AG10803 (cell line): ENCODE results near the gene PRR5.
"Not testable (repeated sequence)": the region's sequence is repeated elsewhere in the genome, so short reads cannot be mapped to it uniquely, and the experiment has no call there.

ENCODE experiments used
- DNase-seq: peaks from one replicate; pipeline ENCODE4 v3.0.0; 2010; ENCODE audit warnings: low read depth
- H3K4me3 ChIP-seq: 2 replicates; pipeline ENCODE4 v1.5.1; 2011; ENCODE audit warnings: mild to moderate bottlenecking, low read length, control low read depth
- TF ChIP-seq, protein P1 (sequence below): conservative IDR thresholded peaks from 2 replicates; pipeline ENCODE4 v1.5.1; 2011; ENCODE audit warnings: mild to moderate bottlenecking, low read length, control low read depth, inconsistent platforms

The PRR5 gene

DNA sequence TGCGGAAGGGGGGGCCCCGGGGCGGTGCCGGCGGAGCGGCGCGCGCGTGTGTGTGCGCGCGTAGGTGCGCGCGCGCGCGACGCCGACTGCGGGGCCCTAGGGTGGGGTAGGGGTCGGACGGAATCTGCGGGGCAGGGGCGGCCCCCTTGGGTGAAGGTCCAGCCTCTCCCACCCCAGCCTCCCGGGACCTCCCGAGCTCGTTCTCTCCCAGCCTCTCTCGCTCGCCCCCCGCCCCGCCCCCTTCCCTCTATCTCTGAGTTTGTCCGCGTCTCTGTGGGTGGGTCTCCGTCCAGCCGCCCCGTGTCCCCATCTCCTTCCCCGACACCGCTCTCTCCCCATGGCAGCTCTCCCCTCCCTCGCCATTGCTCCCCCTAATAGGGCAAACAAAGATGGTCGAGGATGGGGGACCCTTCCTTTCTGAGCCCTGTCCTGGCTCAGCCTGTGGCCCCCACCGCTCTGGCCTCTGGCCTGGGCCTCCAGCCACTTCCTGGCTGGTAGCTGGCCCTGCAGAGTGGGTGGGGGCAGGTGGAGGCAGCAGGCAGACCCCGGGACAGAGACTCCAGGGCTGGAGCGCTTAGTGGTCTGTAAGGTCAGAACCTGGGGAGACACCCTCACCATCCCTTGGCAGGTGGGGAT, 33.0 kb upstream of the PRR5 start:
- DNase-seq, result no peak
- peak overlapping the region; percentile 79 for H3K4me3 ChIP-seq
- TF ChIP-seq, protein P1, sequence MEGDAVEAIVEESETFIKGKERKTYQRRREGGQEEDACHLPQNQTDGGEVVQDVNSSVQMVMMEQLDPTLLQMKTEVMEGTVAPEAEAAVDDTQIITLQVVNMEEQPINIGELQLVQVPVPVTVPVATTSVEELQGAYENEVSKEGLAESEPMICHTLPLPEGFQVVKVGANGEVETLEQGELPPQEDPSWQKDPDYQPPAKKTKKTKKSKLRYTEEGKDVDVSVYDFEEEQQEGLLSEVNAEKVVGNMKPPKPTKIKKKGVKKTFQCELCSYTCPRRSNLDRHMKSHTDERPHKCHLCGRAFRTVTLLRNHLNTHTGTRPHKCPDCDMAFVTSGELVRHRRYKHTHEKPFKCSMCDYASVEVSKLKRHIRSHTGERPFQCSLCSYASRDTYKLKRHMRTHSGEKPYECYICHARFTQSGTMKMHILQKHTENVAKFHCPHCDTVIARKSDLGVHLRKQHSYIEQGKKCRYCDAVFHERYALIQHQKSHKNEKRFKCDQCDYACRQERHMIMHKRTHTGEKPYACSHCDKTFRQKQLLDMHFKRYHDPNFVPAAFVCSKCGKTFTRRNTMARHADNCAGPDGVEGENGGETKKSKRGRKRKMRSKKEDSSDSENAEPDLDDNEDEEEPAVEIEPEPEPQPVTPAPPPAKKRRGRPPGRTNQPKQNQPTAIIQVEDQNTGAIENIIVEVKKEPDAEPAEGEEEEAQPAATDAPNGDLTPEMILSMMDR, result no peak

DNA sequence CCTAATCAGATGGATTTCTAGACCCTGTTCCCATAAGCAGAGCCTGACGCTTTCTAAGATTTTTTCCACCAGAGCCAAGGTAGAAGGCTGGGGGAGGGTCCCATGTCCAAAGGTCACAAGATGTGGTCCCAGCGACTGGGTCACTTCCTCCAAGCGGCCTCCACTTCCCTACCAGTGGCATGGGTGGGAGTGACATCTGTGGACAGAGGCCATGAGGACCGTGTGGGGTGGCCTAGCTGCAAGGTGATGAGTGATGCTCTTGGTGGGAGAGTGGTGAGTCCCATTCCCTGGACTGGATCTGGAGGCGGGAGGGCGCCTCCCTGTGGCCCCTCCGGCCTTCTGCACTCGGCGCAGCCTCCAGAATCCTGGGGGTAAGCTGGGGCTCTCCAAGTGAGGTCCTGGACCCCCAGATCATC, 32.4 kb upstream of the PRR5 start:
- DNase-seq, result peak; percentile 54
- TF ChIP-seq, protein P1, result peak; percentile 68
- peak overlapping the region; percentile 79 for H3K4me3 ChIP-seq

DNA sequence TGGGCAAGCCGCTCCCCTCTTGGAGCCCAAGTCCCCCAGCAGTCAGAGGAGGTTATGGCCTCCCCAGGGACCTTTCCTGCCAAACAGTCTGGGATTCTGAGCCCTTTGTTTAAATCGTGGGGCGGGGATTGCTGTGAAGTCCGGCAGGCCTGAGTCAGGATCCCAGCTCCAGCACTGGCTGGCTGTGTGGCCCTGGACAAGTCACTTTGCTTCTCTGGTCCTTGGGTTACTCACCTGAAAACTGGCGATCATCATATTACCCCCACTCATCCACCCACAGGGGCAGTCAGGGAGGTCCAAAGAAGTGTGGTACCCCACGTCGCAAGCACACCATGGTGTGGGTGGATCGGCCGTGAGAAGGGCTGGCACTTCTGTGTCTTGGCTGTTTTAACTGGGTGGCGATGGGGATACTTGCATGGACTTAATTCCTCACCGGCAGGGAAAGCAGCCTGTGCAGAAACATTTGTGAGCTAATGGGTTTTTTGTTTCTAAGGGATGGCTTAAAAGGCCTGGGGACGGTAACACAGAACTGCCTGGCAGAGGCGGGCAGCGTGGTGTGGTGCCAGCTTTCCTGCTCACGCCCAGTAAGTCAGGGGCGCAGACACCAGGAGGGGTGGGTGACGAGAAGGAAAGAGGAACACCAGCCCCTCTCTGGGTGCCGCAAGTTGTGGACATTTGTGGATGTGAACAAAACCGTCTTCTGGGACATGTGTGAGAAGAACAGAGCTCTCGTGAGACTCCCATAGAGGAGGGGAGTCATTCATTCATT, 31.6 kb upstream of the PRR5 start:
- DNase-seq, result no peak

DNA sequence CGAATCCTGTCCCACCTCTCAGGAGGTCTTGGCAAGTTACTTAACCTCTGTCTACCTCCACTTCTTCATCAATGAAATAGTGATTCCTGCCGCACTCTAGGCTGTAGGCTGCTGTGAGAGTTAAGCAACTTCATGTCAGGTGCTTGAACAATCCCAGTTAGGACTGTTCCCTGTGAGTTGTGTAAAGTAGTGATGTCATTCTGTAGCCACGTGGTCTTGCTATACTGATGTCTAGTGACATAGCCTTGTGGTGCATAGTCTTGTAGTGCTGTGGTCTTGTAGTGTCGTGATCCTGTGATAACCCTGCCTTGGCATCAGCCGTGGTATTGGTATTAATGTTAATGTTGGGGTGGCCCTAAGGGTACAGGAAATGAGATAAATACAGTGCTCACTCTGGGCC, 30.3 kb upstream of the PRR5 start:
- peak; percentile 45 for DNase-seq
- TF ChIP-seq, protein P1, result no peak
- no peak overlapping the region for H3K4me3 ChIP-seq

More for the DNA sequence above, 31.6 kb upstream of the PRR5 start:
- TF ChIP-seq, protein P1, result no peak
- no peak overlapping the region for H3K4me3 ChIP-seq

DNA sequence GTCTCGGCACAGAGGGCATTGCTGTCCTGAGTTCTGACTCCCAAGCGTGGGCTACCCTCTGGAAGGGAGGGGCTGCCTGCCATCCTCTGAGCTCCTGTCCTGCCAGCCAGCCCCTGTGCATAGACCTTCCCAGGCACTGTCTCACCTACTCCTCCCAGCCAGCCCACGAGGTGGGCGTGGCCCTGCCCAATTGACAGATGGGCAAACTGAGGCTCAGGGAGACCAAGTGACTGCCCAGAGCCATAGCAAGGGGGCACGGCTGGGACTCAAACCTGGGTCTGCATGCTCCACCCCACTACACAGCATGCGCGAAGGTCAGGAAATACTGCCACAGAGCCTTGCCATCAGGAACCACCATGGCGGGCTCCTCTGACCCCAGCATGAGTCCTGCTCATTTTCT, 29.4 kb upstream of the PRR5 start:
- DNase-seq, result no peak
- TF ChIP-seq, protein P1, result no peak
- H3K4me3 ChIP-seq, result no peak overlapping the region

DNA sequence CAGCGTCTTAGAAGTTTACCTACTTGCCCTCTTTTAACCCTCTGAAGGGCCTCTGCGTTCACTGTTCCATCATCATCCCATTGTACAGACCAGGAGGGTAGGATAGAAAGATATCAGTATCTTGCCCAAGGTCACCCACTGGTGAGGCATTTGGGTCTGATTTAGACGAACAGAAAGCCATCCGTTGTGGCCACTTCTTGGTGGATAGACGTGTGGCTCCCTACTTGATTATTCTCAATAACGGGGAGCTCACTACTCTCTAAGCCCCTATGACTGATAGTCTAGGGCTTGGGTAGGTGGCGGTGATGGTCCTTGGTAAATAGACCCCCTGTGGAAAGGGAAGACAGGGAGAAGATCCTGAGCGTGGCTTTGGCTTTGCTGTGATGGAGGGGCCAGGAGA, 28.6 kb upstream of the PRR5 start:
- TF ChIP-seq, protein P1, result no peak
- DNase-seq, result no peak
- H3K4me3 ChIP-seq, result no peak overlapping the region

DNA sequence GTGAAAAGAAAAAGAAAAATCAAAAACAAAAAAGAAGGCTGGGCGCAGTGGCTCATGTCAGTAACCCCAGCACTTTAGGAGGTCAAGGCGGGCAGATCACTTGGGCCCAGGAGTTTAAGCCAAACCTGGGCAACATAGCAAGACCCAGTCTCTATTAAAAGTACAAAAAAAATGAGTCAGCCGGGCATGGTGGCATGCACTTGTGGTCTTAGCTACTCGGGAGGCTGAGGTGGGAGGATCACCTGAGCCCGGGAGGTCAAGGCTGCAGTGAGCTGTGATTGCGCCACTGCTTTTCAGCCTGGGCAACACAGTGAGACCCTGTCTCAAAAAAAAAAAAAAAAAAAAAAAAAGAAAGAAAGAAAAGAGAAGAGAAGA, 26.0 kb upstream of the PRR5 start:
- H3K4me3 ChIP-seq, result not testable (repeated sequence)

More for the DNA sequence above, 26.0 kb upstream of the PRR5 start:
- DNase-seq, result not testable (repeated sequence)
